Caco-2 (cell line): ENCODE results near the gene EVPL. TPM values are rescaled to one million over a fixed set of nuclear protein-coding genes. Genes with fewer than 3 reads are reported as not detected.

Experiments
- BruUV-seq: library from RNA; stranded (reverse); fragments of 400-500 nt; replicated peaks from 2 replicates; lab custom pipeline; 2021; lab: Mats Ljungman, UMichigan
- CTCF ChIA-PET: fragments of 300-600 bp; sonication (Branson Sonifier 250); formaldehyde crosslinking; loops from one replicate; lab custom pipeline; 2022; ENCODE audit warnings: antibody characterized with exemption; lab: Charles Lee
- POLR2A ChIA-PET: fragments of 300-600 bp; sonication (Branson Sonifier 250); formaldehyde crosslinking; loops from one replicate; lab custom pipeline; 2022; ENCODE audit warnings: antibody characterized with exemption; lab: Charles Lee
- DNase-seq, 2 experiments: peaks; one replicate each; pipeline versions ENCODE4 v3.0.0 to v3.0.0-alpha.2; 2020 to 2022
- H3K27me3 ChIP-seq: replicated peaks from 2 replicates; pipeline ENCODE4 v1.6.0; 2011; ENCODE audit warnings: low read length; ENCODE audit not compliant: control insufficient read depth, insufficient read depth
- H3K36me3 ChIP-seq: 2 replicates; pipeline ENCODE4 v1.5.1; 2011; ENCODE audit warnings: low read length; ENCODE audit not compliant: control insufficient read depth, insufficient read depth
- H3K4me1 ChIP-seq: fragments of 250-450 bp; sonication (Bioruptor Pico); 2 replicates; pipeline ENCODE4 v1.5.1; 2020; ENCODE audit warnings: mild to moderate bottlenecking
- H3K4me3 ChIP-seq: 2 replicates; pipeline ENCODE4 v1.5.1; 2011; ENCODE audit warnings: low read depth, mild to moderate bottlenecking, control low read depth, low read length
- H3K9me3 ChIP-seq: fragments of 250-450 bp; sonication (Bioruptor Pico); 2 replicates; pipeline ENCODE4 v1.5.1; 2020; ENCODE audit warnings: mild to moderate bottlenecking, moderate library complexity
- H3K27ac Mint-ChIP-seq: one replicate; pipeline ENCODE4 v1.8.0; 2022; ENCODE audit warnings: mixed read lengths; ENCODE audit not compliant: unreplicated experiment
- H3K27me3 Mint-ChIP-seq: one replicate; pipeline ENCODE4 v1.8.0; 2022; ENCODE audit warnings: mixed read lengths; ENCODE audit not compliant: insufficient read depth, unreplicated experiment
- H3K36me3 Mint-ChIP-seq: one replicate; pipeline ENCODE4 v1.8.0; 2022; ENCODE audit warnings: mild to moderate bottlenecking, mixed read lengths; ENCODE audit not compliant: insufficient read depth, unreplicated experiment
- H3K4me1 Mint-ChIP-seq: one replicate; pipeline ENCODE4 v1.8.0; 2022; ENCODE audit warnings: low read depth, mixed read lengths; ENCODE audit not compliant: unreplicated experiment
- H3K4me3 Mint-ChIP-seq: one replicate; pipeline ENCODE4 v1.8.0; 2022; ENCODE audit warnings: mild to moderate bottlenecking, moderate library complexity, mixed read lengths; ENCODE audit not compliant: unreplicated experiment
- H3K9me3 Mint-ChIP-seq: one replicate; pipeline ENCODE4 v1.8.0; 2022; ENCODE audit warnings: mixed read lengths; ENCODE audit not compliant: unreplicated experiment
- intact Hi-C: fragments of 100-400 bp; cut with micrococcal nuclease; formaldehyde crosslinking; loops from one replicate; pipeline ENCODE4 v1.10.0; 2022; ENCODE audit not compliant: unreplicated experiment
- total RNA-seq: library from RNA; stranded (reverse); gene quantifications from 2 replicates; pipeline ENCODE4 v1.2.3, GENCODE V29; 2022
- TF ChIP-seq, protein P1 (sequence below), 2 experiments: fragments of 200-600 bp in 1 of 2; IDR thresholded peaks; 1 replicate in 1 of 2; 2 replicates in 1 of 2; pipeline versions ENCODE4 v1.5.1 to v1.8.0; 2011 to 2022; ENCODE audit warnings: antibody characterized with exemption in 1 of 2, control low read depth in 1 of 2, inconsistent platforms in 1 of 2, low read depth in 1 of 2, low read length in 1 of 2, mild to moderate bottlenecking in 1 of 2, moderate library complexity in 1 of 2; ENCODE audit not compliant: insufficient read depth in 1 of 2, severe bottlenecking in 1 of 2, unreplicated experiment in 1 of 2

EVPL gene
- total RNA-seq, 1 experiment from 2014 or later, result 0.16 TPM

DNA sequence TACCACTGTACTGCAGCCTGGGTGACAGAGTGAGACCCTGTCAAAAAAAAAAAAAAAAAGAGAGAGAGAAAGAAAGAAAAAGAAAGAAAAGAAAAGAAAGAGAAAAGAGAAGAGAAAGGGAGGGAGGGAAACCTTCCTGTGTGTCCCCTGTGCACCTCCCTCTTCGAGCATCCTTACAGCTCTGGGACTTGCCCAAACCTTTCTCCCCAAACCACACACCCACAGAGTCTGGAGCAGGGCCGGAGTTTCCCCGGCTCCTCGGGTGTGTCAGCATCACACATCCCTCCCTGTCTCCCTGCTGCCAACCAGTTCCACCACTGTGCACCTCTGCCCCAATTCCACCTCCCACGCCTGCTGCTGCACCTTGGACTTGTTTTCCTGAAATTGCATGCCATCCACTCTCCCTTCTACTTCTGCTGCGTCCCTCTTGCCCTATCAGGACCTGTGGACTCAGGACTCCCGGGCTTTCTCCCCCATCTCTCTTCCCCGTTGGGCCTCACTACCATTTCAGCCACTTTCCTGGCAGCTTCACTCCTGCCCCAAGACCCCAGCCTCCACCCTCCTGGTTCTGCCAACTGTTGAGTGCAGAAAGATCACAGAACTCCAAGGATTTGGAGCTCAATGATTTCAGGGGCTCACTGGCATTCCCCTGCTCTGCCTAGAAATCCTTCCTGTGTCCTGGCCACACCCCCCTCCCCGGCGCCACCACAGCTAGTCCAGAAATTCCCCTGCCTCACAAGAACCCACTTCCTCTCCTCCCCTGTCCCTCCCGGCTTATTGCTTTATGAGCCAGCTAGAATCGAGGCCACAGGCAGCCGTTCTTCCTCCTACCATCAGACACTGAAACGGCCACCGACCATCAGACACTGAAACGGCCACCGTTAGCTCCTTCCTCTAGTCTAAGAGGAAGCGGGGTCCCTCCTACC is 30.2 kb downstream of the EVPL start:
- Mint-ChIP-seq H3K4me3 (peak overlapping the region; percentile 9), H3K27me3 (no peaks in the 10 kb centered on the region), H3K9me3 (no peaks in the 10 kb centered on the region), H3K27ac (peak overlapping the region; percentile 26), H3K4me1 (peaks cover 15% of the 10 kb centered on the region), H3K36me3 (peaks cover 18% of the 10 kb centered on the region)
- ChIA-PET POLR2A (interaction anchor here (0.6 kb wide), 3 partner anchors 9 to 217 kb away, joined by 3 to 10 read pairs (median 3); partner anchors contain the start of gene WBP2), CTCF (interaction anchor here (0.7 to 2.8 kb wide), 6 partner anchors 12 to 185 kb away, joined by 3 to 10 read pairs (median 3); partner anchors contain the start of genes ACOX1, MRPL38 and TEN1)
- Histone ChIP-seq H3K27me3 (no peaks in the 10 kb centered on the region), H3K9me3 (no peaks in the 10 kb centered on the region), H3K4me3 (no peak overlapping the region), H3K4me1 (peaks cover 45% of the 10 kb centered on the region), H3K36me3 (no peaks in the 10 kb centered on the region; the same call in none of the 2 replicates)
- peak; percentile 41 to 89 for DNase-seq
- no TSS peak for BruUV-seq
- TF ChIP-seq, protein P1, sequence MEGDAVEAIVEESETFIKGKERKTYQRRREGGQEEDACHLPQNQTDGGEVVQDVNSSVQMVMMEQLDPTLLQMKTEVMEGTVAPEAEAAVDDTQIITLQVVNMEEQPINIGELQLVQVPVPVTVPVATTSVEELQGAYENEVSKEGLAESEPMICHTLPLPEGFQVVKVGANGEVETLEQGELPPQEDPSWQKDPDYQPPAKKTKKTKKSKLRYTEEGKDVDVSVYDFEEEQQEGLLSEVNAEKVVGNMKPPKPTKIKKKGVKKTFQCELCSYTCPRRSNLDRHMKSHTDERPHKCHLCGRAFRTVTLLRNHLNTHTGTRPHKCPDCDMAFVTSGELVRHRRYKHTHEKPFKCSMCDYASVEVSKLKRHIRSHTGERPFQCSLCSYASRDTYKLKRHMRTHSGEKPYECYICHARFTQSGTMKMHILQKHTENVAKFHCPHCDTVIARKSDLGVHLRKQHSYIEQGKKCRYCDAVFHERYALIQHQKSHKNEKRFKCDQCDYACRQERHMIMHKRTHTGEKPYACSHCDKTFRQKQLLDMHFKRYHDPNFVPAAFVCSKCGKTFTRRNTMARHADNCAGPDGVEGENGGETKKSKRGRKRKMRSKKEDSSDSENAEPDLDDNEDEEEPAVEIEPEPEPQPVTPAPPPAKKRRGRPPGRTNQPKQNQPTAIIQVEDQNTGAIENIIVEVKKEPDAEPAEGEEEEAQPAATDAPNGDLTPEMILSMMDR (IDR thresholded peaks at IDR 0.05; ENCODE audit: insufficient read depth in 1 of 2, low read depth in 1 of 2, low read length in 1 of 2, severe bottlenecking in 1 of 2, unreplicated experiment in 1 of 2), result no peak
- intact Hi-C loops, result no loop called here

- Mint-ChIP-seq H3K36me3 (peaks cover 31% of the 10 kb centered on the region), H3K27ac (no peak overlapping the region), H3K4me3 (no peak overlapping the region), H3K9me3 (no peaks in the 10 kb centered on the region), H3K4me1 (peaks cover 15% of the 10 kb centered on the region), H3K27me3 (no peaks in the 10 kb centered on the region)
- intact Hi-C loops, result no loop called here
- H3K27me3 ChIP-seq, result no peaks in the 10 kb centered on the region
- peaks cover 45% of the 10 kb centered on the region for H3K4me1 ChIP-seq
- TF ChIP-seq, protein P1 (IDR thresholded peaks at IDR 0.05; ENCODE audit: insufficient read depth in 1 of 2, low read depth in 1 of 2, low read length in 1 of 2, severe bottlenecking in 1 of 2, unreplicated experiment in 1 of 2), result no peak
- CTCF ChIA-PET, result interaction anchor here (0.7 to 2.8 kb wide), 3 partner anchors 10 to 1518 kb away, joined by 3 to 10 read pairs (median 3); partner anchors contain the start of gene MRPL38
- H3K9me3 ChIP-seq, result no peaks in the 10 kb centered on the region
- no peak overlapping the region for H3K4me3 ChIP-seq
- no peaks in the 10 kb centered on the region; the same call in 1 of the 2 replicates for H3K36me3 ChIP-seq
- POLR2A ChIA-PET, result interaction anchor here (0.6 kb wide), 1 partner anchor 14 kb away, joined by 4 read pairs; no protein-coding TSS in a partner anchor
- DNase-seq, result peak; percentile 38 to 70
- no TSS peak for BruUV-seq
These were observed 31.7 kb downstream of the EVPL start for GRCh38 chr17:75995385-75995925.

- H3K4me3 Mint-ChIP-seq, result no peak overlapping the region
- no TSS peak for BruUV-seq
- Histone ChIP-seq H3K27me3 (no peaks in the 10 kb centered on the region), H3K4me3 (no peak overlapping the region), H3K9me3 (no peaks in the 10 kb centered on the region), H3K4me1 (peaks cover 39% of the 10 kb centered on the region), H3K36me3 (no peaks in the 10 kb centered on the region; the same call in 1 of the 2 replicates)
- no peaks in the 10 kb centered on the region for H3K27me3 Mint-ChIP-seq
- CTCF ChIA-PET, result interaction anchor here (0.7 to 2.8 kb wide), 3 partner anchors 10 to 1519 kb away, joined by 3 to 10 read pairs (median 3); partner anchors contain the start of gene MRPL38
- peaks cover 29% of the 10 kb centered on the region for H3K36me3 Mint-ChIP-seq
- intact Hi-C loops, result no loop called here
- TF ChIP-seq, protein P1 (IDR thresholded peaks at IDR 0.05; ENCODE audit: insufficient read depth in 1 of 2, low read depth in 1 of 2, low read length in 1 of 2, severe bottlenecking in 1 of 2, unreplicated experiment in 1 of 2), result no peak
- no peak overlapping the region for H3K27ac Mint-ChIP-seq
- no peaks in the 10 kb centered on the region for H3K9me3 Mint-ChIP-seq
- DNase-seq, result no peak
- POLR2A ChIA-PET, result interaction anchor here (0.6 kb wide), 1 partner anchor 13 kb away, joined by 4 read pairs; no protein-coding TSS in a partner anchor
- peaks cover 15% of the 10 kb centered on the region for H3K4me1 Mint-ChIP-seq
These were observed 32.2 kb downstream of the EVPL start for GRCh38 chr17:75994802-75995370.
